Nephron progenitor cell (in vitro differentiated cells): ENCODE data around the gene C9orf40.

Experiments used
- DNase-seq: peaks from one replicate; pipeline ENCODE4 v3.0.0; 2021
- H3K27ac Mint-ChIP-seq: 2 replicates; pipeline ENCODE4 v1.8.0; 2021; ENCODE audit warnings: mild to moderate bottlenecking, moderate library complexity, mixed read lengths
- H3K27me3 Mint-ChIP-seq: 2 replicates; pipeline ENCODE4 v1.8.0; 2021; ENCODE audit warnings: mild to moderate bottlenecking, low read depth, mixed read lengths; ENCODE audit not compliant: poor library complexity
- H3K36me3 Mint-ChIP-seq: 2 replicates; pipeline ENCODE4 v1.8.0; 2021; ENCODE audit warnings: low read depth, mixed read lengths
- H3K4me1 Mint-ChIP-seq: 2 replicates; pipeline ENCODE4 v1.8.0; 2021; ENCODE audit warnings: mixed read lengths
- H3K4me3 Mint-ChIP-seq: 2 replicates; pipeline ENCODE4 v1.8.0; 2021; ENCODE audit warnings: mild to moderate bottlenecking, moderate library complexity, mixed read lengths
- H3K9me3 Mint-ChIP-seq: 2 replicates; pipeline ENCODE4 v1.8.0; 2021; ENCODE audit warnings: mild to moderate bottlenecking, moderate library complexity, mixed read lengths
- CTCF ChIP-seq: fragments of 200-600 bp; sonication (generic); IDR thresholded peaks from 2 replicates; pipeline ENCODE4 v1.5.0; 2021; ENCODE audit warnings: antibody characterized with exemption

Gene C9orf40

GRCh38 chr9:74949859-74950855, 2.6 kb downstream of the C9orf40 start:
- Mint-ChIP-seq H3K4me3 (peak overlapping the region; percentile 16), H3K9me3 (no peaks in the 10 kb centered on the region), H3K36me3 (peaks cover 5% of the 10 kb centered on the region), H3K27ac (no peak overlapping the region), H3K27me3 (no peaks in the 10 kb centered on the region), H3K4me1 (peaks cover 19% of the 10 kb centered on the region)
- DNase-seq, result no peak
- no peak for TF ChIP-seq CTCF

GRCh38 chr9:74948937-74949336, 3.8 kb downstream of the C9orf40 start:
- H3K4me3 Mint-ChIP-seq, result no peak overlapping the region
- H3K9me3 Mint-ChIP-seq, result no peaks in the 10 kb centered on the region
- H3K27me3 Mint-ChIP-seq, result no peaks in the 10 kb centered on the region
- DNase-seq, result no peak
- no peak overlapping the region for H3K27ac Mint-ChIP-seq
- peaks cover 19% of the 10 kb centered on the region for H3K4me1 Mint-ChIP-seq
- TF ChIP-seq CTCF, result no peak
- peaks cover 5% of the 10 kb centered on the region for H3K36me3 Mint-ChIP-seq

GRCh38 chr9:74946686-74947085, 6.0 kb downstream of the C9orf40 start:
- TF ChIP-seq CTCF, result no peak
- Mint-ChIP-seq H3K9me3 (no peaks in the 10 kb centered on the region), H3K36me3 (peaks cover 5% of the 10 kb centered on the region), H3K4me1 (peaks cover 8% of the 10 kb centered on the region), H3K4me3 (no peak overlapping the region), H3K27ac (no peak overlapping the region), H3K27me3 (no peaks in the 10 kb centered on the region)
- no peak for DNase-seq

GRCh38 chr9:74942801-74943200, 9.9 kb downstream of the C9orf40 start:
- no peak for DNase-seq
- Mint-ChIP-seq H3K9me3 (no peaks in the 10 kb centered on the region), H3K27me3 (no peaks in the 10 kb centered on the region), H3K27ac (no peak overlapping the region), H3K4me3 (no peak overlapping the region), H3K36me3 (peaks cover 2% of the 10 kb centered on the region), H3K4me1 (no peaks in the 10 kb centered on the region)
- no peak for TF ChIP-seq CTCF

GRCh38 chr9:74940600-74940999, 12.1 kb downstream of the C9orf40 start:
- DNase-seq, result no peak
- no peaks in the 10 kb centered on the region for H3K9me3 Mint-ChIP-seq
- no peak overlapping the region for H3K27ac Mint-ChIP-seq
- H3K4me1 Mint-ChIP-seq, result no peaks in the 10 kb centered on the region
- H3K27me3 Mint-ChIP-seq, result no peaks in the 10 kb centered on the region
- H3K4me3 Mint-ChIP-seq, result no peak overlapping the region
- H3K36me3 Mint-ChIP-seq, result no peaks in the 10 kb centered on the region
- no peak for TF ChIP-seq CTCF

GRCh38 chr9:74935008-74935407, 17.7 kb downstream of the C9orf40 start:
- H3K27me3 Mint-ChIP-seq, result peaks cover 7% of the 10 kb centered on the region
- no peak for DNase-seq
- no peak overlapping the region for H3K27ac Mint-ChIP-seq
- H3K4me3 Mint-ChIP-seq, result no peak overlapping the region
- no peaks in the 10 kb centered on the region for H3K4me1 Mint-ChIP-seq
- TF ChIP-seq CTCF, result no peak
- H3K36me3 Mint-ChIP-seq, result no peaks in the 10 kb centered on the region
- peaks cover 33% of the 10 kb centered on the region for H3K9me3 Mint-ChIP-seq
